K562 (cell line): ENCODE results near the gene KIN.

Experiments used
- CTCF ChIP-seq, 3 experiments: IDR thresholded peaks in 2 of 3; conservative IDR thresholded peaks in 1 of 3; 2 replicates each; pipeline ENCODE4 v1.5.1; 2011 to 2012; ENCODE audit warnings: low read length in 3 of 3, mild to moderate bottlenecking in 3 of 3, control low read depth in 2 of 3, improper control_type of control experiment in 1 of 3, inconsistent platforms in 1 of 3, low read depth in 1 of 3, mixed read lengths in 1 of 3, moderate library complexity in 1 of 3; ENCODE audit not compliant: insufficient read depth in 2 of 3
- EGR1 ChIP-seq: fragments of 450-650 bp; conservative IDR thresholded peaks from 2 replicates; pipeline ENCODE4 v1.6.1; 2017; ENCODE audit warnings: mild to moderate bottlenecking
- ELK1 ChIP-seq: sonication (generic); formaldehyde crosslinking; IDR thresholded peaks from 2 replicates; pipeline ENCODE4 v1.8.1; 2022; ENCODE audit warnings: missing genetic modification reagents
- ETS1 ChIP-seq: conservative IDR thresholded peaks from 2 replicates; pipeline ENCODE4 v1.6.1; 2011; ENCODE audit warnings: low read depth, mild to moderate bottlenecking, low read length; ENCODE audit not compliant: control insufficient read depth
- HCFC1 ChIP-seq: IDR thresholded peaks from 2 replicates; pipeline ENCODE4 v1.6.1; 2012; ENCODE audit warnings: low read depth, low read length, improper control_type of control experiment
- HOMEZ ChIP-seq: fragments of 250-450 bp; sonication (Bioruptor Pico); IDR thresholded peaks from 2 replicates; pipeline ENCODE4 v1.4.0; 2020; ENCODE audit warnings: mild to moderate bottlenecking, moderate library complexity
- PHF8 ChIP-seq: fragments of 200-600 bp; sonication (generic); IDR thresholded peaks from 2 replicates; pipeline ENCODE4 v1.6.1; 2012; ENCODE audit warnings: mixed run types, mild to moderate bottlenecking, inconsistent platforms, low read length, moderate library complexity, borderline replicate concordance
- POLR2A ChIP-seq: fragments of 450-650 bp; conservative IDR thresholded peaks from 2 replicates; pipeline ENCODE4 v1.6.1; 2016
- POLR2AphosphoS5 ChIP-seq: IDR thresholded peaks from 2 replicates; pipeline ENCODE4 v1.6.1; 2011; ENCODE audit warnings: mild to moderate bottlenecking, low read depth, low read length, moderate library complexity; ENCODE audit not compliant: control insufficient read depth, insufficient read depth
- RBM39 ChIP-seq: fragments of 200-400 bp; formaldehyde crosslinking; optimal IDR thresholded peaks from 2 replicates; pipeline ENCODE3; 2018; ENCODE audit warnings: low read depth, low read length
- TCF15 ChIP-seq: fragments of 250-450 bp; sonication (Bioruptor Pico); IDR thresholded peaks from 2 replicates; pipeline ENCODE4 v1.8.0; 2022; ENCODE audit warnings: moderate library complexity, mild to moderate bottlenecking, inconsistent platforms
- TEAD4 ChIP-seq, 2 experiments: sonication (generic) in 1 of 2; formaldehyde crosslinking in 1 of 2; IDR thresholded peaks; 2 replicates each; pipeline versions ENCODE4 v1.6.1 to v1.8.0; 2012 to 2022; ENCODE audit warnings: borderline replicate concordance in 1 of 2, inconsistent platforms in 1 of 2, low read length in 1 of 2, mild to moderate bottlenecking in 1 of 2, missing genetic modification reagents in 1 of 2
- ZNF584 ChIP-seq: fragments of 200-800 bp; sonication (Bioruptor generic); IDR thresholded peaks from 2 replicates; pipeline ENCODE4 v1.6.1; 2016; ENCODE audit warnings: low read depth, mild to moderate bottlenecking, missing genetic modification characterization, missing compliant biosample characterization

GRCh38 chr10:7718685-7719084, 69.1 kb downstream of the KIN start:
- TF ChIP-seq CTCF (IDR thresholded peaks at IDR 0.05 in 2 of 3, conservative IDR thresholded peaks at IDR 0.05 in 1 of 3; ENCODE audit: insufficient read depth in 2 of 3, low read depth in 1 of 3, low read length in 3 of 3) (no peak), POLR2A (no peak), POLR2AphosphoS5 (no peak), TCF15 (CRISPR knock-in tag) (no peak), HCFC1 (no peak), ELK1 (CRISPR knock-in tag) (no peak), RBM39 (no peak), PHF8 (no peak), EGR1 (no peak), ETS1 (no peak), TEAD4 (IDR thresholded peaks at IDR 0.05; ENCODE audit: low read length) (no peak), TEAD4 (CRISPR knock-in tag; IDR thresholded peaks at IDR 0.05; ENCODE audit: borderline replicate concordance) (no peak), ZNF584 (CRISPR knock-in tag) (no peak), HOMEZ (no peak)
